CD4-positive, alpha-beta T cell treated with Interleukin-21 for 1 hour (primary cell): Measurements from ENCODE around the gene RBM18.

ENCODE experiments used
- DNase-seq: peaks from one replicate; pipeline ENCODE4 v3.0.0-alpha.2; 2020

The RBM18 gene

DNA sequence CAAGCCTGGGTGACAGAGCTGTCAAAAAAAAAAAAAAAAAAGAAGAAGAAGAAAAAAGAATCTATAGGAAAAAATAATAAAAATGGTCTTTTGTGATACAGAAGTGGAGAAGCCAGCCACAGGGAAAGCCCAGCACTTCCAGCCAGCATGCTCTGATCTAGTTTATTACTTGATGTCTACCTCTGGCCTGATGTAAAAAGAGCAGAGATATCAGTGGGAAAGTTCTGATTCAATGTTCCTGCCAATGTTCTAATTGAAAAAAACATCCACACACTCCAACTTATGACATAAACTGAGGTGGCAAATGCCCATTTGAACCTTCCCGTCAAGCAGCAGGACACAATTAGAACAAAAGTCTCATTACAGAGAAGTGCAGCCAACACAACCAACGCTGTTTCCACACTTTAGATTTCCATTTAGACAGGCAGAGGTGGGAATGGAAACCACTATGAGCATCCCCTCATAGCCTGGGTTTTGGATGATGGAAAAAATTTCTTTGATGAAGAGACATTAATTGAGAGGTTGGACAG lies 5.7 kb downstream of the RBM18 start:
- DNase-seq, result no peak

DNA sequence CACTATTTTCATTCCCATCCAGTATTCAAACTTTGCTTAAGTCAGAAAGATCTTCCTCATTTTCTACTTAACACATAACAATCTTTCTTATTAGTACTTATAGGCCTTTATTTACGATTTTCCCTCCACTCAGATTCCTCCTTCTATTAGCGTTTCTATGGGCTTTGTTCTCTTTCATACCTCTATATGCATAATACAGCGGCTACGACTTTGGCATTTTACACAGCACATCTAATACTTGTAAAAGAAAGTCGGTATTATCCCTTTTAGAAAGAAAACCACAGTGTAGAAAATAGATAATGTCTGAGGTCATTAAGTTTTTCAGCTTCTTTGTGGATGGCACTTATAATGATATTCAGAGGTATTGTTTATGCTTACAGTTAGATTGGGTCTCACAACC lies 8.4 kb downstream of the RBM18 start:
- DNase-seq, result no peak

DNA sequence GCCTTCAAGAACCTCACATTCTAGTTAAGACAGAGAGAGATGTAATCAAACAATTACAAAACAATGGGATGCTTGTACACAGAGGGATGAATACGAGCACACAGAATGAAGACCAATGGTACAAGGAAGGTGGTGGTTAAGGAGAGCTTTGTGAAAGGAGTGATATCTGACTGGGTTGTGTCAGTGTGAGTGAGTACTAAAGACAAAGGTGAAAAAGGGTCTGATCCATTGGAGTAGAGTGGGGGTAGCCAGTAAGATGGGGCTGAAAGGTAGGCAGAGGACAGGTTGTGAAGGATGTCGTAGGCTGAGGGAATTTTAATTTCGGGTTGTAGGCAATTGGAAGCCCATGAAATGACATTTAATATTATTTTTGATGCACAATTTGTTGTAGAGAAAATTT lies 9.9 kb downstream of the RBM18 start:
- DNase-seq, result no peak

DNA sequence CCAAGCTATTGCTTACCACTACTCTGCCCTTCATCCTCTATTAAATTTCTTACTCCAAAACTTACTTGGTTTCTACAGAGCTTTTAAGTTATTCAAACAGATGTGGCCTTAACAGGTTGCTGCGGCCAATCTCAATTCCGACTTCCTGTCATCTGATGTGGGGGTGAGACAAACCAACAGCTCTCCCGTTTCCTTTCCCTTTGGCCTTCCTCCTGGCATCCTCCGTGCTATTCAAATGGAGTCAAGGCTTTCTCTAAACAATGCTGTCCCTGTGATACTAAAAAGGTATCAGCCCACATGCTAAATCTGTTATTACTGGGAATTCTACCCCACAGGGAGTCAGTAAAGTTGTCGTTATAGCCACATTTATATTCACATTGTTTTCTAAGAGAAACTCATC lies 11.8 kb downstream of the RBM18 start:
- no peak for DNase-seq

DNA sequence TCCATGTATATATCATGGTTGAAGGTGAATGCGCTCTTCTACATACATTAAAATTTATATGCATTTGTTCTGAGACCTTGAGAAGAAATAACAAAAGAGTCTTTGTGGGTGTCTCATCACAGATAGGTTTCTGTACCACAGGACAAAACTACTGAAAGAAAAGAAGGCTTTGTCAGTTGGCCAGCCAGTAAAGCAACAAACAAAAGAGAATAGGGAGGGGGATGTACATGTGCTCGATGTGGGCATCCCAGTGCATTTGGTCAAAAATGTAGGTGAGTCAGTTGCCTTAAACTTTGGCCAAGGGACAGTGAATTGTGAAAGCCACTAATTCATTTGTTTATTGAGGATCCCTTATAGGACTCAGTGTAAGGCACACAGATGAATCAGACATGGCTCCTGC lies 13.3 kb downstream of the RBM18 start:
- DNase-seq, result no peak

DNA sequence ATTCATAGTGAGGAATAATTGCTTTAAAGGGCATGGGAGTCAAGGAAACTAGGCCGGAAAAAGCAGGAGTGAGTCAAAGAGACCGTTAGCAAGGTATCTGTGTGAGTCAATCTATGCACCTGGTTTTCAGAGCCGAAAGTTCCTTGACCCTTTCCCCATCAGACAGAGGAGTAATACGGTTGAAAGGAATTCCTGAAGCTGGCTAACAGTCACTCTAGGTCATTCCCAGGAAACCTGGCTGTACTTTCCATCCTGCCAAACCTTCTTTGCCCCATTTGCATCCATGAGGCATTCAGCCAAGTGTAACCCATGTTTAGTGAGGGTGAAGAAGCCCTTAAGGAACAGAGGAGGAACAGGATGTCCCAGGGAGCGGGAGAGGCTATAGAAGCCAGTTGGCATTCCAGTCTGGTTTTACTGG lies 16.2 kb downstream of the RBM18 start:
- DNase-seq, result no peak

DNA sequence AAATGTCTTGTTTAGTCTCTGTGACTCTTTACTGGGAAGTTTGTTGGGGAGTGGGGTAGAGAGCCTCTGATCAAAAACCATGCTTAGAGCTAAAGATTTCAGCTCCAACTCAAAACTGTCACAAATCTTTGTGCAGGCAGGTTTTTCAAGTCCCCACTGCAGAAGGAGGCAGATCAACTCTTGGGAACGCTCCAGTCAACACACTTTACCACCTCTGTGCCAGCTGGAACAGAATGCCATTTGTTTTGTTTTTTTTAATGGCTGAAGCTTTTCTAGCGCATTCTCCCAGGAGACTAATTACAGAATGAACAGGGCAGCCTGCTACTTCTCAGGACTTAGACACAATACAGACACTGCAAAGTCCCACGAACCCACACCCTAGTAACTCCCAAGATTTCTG lies 18.0 kb downstream of the RBM18 start:
- DNase-seq, result no peak

DNA sequence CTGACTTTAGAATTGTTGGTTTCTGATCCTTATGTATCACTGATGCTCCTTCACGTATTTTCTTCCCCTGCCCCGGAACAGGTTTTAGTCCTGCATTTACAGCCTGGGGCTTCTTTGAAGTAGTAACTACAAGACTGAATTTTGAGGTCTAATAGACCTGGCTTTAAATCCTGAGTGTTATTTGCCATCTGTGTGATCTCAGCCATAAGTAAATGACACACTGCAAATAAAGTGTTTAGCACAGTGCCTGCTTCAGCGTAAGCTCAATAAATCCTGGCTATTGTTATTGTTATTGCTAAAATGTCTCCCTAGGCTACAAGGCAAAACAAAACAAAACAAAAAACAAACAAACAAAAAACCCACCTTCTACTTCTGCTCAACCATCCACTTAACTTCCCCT lies 20.3 kb downstream of the RBM18 start:
- DNase-seq, result no peak

DNA sequence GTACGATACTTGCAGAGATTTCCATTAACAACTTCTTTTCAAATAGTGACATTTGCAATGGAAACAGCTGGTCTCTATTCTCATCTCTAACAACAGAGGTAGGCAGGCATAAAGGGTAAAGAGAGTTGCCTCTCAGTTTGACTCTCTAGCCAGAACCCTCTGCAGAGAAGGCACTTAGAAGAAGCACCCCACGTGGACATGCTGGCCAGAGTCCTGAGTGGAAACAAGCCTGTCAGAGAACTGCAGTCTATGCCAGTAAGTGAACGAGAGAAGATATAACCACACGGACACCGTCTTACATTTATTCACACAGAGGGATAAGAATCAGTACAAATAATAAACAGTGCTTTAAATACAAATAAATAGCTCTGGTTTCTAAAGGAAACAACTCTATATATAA lies 24.9 kb downstream of the RBM18 start:
- DNase-seq, result no peak

DNA sequence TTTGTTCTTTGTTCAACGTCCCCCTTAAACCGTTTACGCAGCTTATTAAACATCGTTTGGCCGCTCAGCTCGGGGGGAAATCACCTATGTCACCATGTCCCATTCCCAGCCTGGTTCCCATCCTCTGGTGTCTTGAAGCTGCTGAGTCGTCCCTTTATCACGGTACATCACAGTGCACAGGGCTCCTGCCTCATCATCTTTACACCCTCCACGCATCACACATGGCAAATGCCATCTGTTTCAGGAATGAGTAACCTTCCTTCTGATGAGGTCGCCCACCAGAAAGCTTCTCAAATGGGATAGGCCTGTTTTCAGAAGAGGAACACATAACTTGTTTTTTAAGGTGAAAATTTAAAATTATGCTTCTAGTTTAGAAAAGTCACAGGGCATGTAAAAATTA lies 28.0 kb downstream of the RBM18 start:
- no peak for DNase-seq

DNA sequence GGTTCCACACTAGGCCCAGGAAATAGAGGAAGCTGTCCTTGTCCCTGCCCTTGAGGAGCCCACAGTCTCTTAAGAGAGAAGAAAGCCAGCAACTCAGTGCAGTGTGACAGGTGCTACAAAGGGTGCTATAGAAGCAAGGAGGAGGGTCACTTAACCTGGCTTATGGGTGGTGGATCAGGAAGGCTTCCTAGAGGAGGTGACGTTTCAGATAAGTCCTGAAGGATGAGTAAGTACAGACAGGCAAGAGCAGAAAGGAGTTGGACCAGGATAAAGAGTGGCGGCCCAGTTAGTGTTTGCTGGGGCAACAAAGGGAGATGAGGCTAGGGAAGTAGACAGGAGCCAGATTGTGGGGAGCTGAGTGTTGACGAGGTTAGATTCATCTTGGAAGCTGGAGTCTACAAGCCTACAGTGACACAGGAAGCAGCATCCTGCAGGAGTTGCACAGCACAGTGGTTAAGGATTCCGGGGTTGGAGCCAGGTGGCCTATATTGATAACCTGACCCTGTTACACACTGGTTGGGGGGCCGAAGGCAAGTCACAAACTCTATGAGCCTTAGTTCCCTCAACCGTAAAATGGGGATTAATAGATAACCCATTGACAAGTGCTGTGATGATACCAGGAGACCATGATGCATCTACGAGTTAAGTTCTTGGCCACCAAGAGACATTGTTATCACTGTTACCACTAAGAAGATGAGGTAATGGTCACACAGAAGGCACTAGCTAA lies 30.5 kb downstream of the RBM18 start:
- DNase-seq, result no peak

DNA sequence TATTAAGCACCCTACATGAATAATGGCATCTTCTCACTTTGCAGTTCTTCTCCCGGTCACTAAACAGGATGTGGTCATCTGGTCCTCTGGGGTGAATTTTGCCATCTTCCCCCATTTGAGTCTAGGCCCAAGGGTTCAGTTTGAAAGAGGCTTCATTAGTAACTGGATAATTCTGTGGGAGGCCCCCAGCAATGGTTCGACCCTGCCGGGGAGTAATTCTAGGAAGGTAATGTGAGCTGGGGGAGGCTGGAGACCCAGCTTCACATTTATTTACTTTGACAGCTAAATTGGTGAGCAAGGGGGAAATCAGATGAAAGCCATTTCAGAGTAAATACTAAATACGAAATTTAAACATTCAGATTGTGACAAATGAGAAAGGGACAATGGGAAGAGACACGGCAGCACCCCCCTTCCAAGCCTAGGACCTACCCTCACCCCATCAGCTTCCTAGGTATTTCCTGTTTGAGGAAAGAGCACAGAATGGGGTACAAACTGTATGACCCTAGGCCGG lies 31.8 kb downstream of the RBM18 start:
- no peak for DNase-seq

DNA sequence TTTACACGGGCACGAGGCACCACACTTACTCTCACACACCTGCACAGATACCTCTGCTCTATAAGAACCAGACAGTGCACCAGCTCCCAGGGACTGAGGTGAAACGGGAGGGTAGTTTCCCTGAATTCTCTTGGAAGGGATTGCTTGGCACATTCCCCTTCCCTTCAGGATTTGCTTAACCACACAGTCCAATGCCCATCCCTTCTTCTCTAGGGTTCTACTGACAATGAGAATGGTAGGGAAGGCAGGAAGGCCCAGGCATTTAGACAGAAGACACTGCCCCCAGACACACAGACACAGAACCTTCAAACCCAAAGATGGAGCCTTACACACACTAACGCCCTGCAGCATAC lies 35.2 kb downstream of the RBM18 start:
- no peak for DNase-seq

DNA sequence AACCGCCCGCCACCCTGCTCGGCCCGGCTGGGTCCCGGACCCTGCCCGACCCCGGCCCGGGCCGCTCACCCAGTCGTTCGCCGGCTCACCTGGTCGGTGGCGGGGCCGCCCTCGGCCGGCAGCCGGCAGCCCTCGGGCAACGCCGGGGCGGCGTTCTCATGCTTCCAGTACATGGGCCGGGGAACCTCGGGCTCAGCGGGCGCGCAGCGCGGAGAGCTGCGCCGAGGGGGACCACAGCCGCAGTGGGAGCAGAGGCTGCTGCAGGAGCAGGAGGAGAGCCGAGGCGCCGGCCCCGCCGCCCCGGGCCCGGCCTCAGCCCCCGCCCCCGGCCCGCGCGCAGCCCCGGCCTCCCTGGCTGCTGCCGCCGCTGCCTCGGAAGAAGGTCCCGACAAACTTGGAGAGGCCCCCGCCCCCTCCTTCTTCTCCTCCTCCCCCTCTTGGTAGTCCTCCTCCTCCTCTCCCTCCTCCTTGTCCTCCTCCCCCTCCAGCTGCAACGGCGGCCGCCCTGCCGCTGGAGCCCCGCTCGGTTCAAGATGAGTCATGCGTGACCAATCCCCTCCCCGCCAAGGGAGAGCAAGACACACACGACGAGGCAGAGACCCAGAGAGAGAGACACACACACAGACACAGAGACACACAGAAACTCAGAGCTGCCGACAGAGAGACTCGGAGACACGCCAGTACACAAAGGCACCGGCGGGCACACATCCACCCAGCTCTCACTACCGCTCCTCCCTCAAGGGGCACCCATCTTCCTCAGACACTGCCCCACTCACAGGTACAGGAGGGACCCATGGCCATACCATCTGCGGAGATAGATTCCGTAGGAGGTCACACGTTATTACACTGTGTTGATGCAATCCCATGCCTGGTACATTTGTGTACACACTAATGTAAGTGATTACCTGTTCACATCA lies 35.8 kb downstream of the RBM18 start, which contains the start of gene LHX6:
Gene LHX6 (minus strand): TSS at position 390 of the 917 bp plus-strand sequence. CDS start 217 bp downstream, at position 173.
- no peak for DNase-seq

DNA sequence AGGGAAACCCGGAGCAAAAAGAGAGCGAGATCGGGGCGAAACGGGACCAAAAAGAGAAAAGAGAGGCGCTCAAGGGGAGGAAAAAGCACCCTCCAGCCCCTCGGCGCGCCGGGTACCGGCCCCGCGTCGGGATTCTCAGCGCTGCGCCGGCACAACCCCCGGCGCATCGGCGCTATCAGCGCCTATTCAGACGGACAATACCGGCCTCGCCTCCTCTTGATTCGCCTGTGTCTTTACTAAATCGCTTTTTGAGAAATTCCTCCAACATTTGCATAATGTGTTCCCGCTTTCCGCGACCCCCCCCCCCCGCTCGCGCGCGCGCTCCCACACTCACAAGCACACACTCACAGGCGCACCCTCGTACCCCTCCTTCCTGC lies 36.5 kb downstream of the RBM18 start:
- no peak for DNase-seq

DNA sequence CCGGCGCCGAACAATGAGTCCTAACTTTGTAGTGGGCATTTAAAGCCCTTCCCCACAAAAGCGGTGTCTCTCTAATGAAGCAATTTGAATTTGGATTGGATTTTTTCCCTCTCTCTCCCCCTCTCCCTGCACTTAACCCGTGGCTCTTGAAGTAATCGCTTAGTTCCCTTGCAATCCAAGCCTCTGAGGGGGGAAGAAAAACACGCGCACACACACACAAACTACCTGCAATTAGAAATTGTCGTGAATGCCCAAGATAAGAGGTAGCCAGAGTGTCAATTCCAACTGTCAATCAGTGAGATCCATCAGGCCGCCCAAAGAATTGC lies 37.1 kb downstream of the RBM18 start:
- no peak for DNase-seq

DNA sequence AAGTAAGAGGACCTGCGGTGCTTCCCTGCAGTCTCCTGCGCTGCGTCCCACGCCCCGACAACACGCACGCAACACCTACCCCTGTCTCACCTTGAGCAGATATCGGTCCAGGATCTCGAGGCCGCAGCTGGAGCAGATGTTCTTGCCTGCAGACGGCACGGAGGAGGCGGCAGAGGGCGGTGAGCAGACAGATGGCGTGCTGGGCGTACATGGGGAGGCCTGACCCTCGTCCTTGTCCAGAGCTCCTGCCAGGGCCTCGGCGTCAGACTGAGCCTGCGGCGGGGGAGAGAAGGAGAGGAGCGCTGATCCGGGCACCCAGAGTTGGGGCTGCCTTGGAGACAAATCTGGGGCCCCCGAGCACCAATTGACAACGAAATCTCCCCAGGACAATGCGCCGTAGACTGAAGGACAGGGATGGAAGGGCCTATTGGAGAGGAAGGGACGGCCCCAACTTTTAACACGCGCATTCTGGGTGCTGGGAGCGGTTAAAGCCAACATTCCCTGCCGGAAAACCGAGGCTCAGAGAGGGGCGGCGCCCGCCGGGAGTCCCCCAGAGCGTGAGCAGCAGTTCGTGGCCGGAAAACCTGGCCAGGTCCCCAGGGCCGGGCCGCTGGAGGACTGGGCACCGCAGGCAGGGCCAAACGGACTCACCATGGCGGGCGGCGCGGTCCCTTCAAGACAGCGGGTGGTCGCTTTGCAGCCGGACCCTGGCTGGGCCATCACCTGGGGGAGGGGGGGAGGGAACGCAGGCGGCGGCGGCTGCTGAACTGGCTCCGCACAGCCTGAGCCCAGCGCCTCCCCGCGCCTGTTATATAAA lies 37.7 kb downstream of the RBM18 start:
- no peak for DNase-seq

DNA sequence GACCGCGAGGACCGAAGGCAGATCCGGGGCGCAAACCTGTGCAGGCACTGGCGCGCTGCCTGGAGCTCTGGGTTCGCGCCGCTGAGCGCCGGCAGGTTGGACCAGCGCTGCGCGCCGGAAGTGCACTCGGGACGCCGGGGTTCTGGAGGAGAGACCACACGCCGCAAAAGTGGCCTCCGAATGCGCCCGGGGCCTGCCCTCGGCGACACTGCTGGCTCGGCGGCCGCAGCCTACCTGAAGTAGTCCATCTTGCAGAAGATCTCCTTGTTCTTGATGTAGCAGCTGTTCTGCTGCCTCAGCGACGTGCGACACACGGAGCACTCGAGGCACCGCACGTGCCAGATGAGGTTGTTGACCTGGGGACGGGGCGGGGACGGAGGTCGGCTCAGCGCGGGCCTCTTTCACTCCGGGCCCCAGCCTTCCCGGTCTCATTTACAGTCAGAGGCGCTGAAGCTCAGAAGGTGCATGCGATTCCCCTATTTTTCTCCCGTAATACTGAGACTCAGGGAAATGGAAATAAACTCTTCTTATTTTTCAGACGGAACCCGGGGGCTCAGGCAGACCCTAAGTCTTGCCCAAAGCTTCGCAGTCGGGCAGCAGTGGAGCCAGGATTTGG lies 38.4 kb downstream of the RBM18 start:
- no peak for DNase-seq

DNA sequence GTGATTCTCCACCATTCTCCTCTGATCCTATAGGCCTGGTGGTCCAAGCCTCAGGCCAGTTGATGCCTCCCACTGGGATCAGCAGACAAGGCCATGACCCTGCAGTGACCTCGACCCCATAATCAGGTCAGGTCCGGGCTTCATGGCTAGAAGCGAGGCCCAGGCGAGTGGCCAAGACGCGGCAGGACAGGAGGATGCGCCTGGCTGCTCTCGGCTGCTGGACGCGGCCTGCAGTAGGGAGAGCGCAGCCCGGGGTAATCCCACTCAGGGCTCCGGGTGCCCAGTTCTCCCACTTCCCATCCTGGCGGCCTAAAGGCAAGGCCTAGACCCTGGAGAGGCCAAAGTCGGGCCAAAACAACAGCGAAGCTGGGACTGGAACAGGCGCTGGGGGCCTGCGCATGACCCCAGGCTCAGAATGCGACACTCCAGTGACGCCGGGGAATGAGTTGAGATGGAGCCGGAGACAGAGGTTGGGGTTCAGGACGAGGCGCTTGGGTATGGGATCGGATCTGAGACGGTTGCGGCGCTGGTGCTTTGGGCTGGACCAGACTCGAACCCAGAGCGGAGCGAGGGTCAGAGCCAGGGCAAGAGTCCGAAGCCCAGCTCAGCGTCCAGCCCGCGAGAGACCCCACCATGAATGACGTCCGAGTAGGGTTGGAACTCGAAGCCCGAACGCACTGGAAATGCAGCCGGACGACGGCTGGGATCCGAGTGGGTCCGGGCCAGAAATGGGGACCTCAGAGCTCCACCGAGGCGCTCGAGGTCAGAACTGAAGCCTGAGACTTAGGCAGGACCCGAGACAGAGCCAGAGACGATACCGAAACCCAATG lies 39.1 kb downstream of the RBM18 start:
- DNase-seq, result no peak

DNA sequence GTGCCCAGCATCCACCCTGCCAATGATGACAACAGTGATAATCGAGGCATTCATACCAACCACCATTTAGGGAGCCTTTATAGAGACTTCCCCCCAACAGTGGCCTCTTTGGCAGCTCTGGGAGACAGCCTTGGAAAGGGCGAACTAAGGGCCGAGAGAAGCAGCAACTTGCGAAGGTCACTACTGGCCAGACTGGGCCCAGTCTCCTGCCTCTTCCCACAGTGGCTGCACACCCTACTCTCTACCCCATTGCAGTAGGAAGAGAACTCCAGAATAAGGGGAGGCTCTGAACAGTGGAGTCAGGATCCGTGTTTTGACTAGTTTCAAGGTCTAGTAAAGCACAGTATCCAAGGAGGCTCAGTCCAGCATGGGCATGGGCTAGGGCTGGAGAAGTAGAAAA lies 41.2 kb downstream of the RBM18 start:
- DNase-seq, result no peak

DNA sequence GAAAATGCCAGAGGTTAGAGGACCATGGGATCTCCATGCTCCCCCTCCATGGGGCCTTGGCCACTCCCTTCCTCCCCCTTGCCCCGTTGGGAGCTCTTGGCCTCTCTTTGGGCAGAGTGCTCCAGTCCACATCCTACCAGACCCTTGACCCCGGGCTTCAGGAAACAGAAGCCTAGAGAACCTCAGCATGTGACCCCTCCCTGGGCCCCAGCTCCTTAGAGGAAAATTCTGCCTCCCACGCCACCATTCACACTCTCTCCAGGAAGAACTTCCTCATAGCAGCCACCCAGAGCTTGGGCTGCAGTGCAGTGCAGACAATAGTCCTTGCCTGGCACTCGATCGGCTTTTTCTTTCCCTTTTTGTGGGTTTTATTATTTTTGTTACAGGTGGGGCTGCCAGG lies 41.8 kb downstream of the RBM18 start:
- no peak for DNase-seq
